PC-9 (cell line): ENCODE data around the gene RAB11FIP4.

Experiments used
- EZH2 ChIP-seq: fragments of 200-600 bp; sonication (generic); IDR thresholded peaks from 2 replicates; pipeline ENCODE4 v1.8.0; 2017; ENCODE audit warnings: antibody characterized with exemption, low read depth
- TF ChIP-seq, protein P1 (sequence below): fragments of 200-600 bp; sonication (generic); conservative IDR thresholded peaks from 2 replicates; pipeline ENCODE4 v1.6.1; 2017; ENCODE audit warnings: mixed run types, antibody characterized with exemption, mild to moderate bottlenecking, moderate library complexity

DNA sequence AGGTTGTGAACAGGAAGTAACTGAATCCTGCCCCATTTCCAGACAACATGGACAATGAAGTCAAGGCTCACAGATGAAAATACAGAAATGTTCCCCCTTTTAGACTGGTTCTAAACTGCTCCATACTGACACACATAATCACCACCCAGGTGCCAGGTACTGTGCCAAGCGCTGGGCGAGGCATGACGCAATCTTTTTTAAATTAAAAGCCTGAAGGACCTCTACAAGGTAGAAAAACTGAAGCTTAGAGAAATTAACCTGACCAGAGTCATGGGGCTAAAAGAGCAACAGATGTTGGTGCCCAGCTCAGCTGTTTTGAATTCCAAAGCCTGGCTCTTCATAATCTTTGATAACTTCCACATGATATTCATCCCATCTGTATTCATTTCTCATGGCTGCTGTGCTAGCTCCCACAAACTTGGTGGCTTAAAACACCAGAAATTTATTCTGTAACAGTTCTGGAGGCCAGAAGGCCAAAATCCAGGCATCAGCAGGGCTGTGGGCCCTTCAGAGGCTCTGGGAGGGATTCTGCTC, 4.9 kb upstream of the RAB11FIP4 start:
- TF ChIP-seq, protein P1, sequence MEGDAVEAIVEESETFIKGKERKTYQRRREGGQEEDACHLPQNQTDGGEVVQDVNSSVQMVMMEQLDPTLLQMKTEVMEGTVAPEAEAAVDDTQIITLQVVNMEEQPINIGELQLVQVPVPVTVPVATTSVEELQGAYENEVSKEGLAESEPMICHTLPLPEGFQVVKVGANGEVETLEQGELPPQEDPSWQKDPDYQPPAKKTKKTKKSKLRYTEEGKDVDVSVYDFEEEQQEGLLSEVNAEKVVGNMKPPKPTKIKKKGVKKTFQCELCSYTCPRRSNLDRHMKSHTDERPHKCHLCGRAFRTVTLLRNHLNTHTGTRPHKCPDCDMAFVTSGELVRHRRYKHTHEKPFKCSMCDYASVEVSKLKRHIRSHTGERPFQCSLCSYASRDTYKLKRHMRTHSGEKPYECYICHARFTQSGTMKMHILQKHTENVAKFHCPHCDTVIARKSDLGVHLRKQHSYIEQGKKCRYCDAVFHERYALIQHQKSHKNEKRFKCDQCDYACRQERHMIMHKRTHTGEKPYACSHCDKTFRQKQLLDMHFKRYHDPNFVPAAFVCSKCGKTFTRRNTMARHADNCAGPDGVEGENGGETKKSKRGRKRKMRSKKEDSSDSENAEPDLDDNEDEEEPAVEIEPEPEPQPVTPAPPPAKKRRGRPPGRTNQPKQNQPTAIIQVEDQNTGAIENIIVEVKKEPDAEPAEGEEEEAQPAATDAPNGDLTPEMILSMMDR, result no peak
- TF ChIP-seq EZH2, result no peak
